ENCODE results near the gene AXIN2.

AXIN2 gene

DNA sequence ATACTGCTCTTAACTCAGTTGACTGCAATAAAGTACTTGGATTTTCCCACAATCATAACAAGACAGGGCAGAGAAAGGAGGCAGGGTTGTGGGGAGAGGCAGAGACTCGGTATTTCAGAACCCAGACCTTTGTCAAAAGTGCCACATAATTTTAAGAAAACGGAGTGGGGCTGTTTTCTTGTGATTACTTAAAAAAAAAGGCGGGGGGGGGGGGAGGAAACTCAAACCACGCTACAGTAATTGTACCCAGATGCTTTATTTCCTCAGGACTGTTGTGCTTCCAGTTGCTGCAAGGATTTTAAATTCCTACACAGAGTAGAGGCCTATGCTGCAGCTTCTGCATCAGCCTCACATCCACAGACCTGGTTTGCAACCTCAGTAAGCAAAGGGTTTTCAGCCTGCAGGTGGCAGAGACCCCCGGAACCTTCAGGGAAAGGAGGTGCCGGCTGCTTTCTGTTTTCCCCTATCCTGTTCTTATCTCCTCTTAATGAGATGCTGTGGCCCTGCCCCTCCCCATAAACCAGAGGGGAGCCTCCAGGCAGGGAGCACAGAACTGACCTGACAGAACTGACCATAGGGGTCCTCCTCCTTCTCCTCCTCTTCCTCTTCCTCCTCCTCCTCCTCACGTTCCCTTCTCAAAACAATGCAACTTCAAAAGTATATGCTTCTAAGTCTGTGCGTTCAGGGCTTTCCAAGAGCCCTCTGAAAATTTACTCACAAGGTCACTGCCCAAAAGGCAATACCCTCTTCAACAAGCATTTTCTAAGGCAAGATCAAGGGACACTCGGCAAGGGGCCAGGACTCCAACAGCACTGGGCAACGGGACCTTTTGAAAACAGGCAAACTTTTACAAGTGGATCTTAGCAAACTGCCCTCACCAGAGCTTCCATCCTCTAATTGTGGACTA is 7.5 kb downstream of the AXIN2 start:
- no peak for DNase-seq

DNA sequence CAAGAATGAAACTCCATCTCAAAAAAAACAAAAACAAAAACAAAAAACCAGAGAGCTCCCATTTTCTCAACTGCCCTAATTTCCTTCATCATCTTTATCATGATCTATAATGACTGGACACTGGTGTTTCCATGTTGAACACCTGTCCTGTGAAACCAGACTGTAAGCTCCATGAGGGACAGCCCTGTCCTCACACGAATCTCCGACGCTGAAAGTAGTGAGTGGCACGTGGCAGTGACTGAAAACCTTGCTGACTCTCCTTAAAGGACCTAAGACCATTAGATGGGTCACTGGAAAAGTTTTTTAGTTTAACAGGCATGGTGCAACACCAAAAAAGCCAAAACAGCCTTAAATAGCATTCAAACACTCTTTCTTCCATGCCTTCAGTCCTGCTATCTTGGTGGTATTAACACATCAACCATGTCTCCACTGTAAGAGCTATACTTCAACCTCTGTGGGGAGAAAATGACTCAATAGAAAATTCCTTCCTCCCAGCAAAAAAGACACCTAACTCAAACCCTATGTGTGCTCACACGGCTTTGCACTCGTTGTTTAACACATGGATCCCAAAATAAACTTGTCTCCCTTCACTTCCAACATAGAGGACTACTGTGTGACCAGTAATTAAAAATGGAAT is 8.3 kb downstream of the AXIN2 start:
- DNase-seq = no peak

DNA sequence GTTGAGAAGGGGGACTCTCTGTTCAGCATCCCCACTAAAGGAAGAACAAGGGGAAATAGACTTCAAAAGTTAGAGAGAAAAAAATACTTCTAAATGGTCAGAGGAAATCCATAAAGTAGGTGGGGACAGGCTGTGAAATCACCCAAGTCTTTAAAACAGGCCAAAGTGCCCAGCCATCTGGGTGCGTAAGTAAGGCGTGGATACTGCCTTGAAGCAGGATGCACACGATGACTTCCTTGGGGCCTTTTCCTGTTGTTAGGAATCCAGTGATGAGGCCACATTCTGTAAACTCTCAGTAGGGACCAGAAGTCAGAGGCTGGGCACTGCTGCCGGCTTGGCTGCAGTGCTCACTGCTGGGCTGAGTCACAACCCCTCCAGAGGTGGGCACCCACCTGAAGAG is 9.2 kb downstream of the AXIN2 start:
- DNase-seq = no peak

DNA sequence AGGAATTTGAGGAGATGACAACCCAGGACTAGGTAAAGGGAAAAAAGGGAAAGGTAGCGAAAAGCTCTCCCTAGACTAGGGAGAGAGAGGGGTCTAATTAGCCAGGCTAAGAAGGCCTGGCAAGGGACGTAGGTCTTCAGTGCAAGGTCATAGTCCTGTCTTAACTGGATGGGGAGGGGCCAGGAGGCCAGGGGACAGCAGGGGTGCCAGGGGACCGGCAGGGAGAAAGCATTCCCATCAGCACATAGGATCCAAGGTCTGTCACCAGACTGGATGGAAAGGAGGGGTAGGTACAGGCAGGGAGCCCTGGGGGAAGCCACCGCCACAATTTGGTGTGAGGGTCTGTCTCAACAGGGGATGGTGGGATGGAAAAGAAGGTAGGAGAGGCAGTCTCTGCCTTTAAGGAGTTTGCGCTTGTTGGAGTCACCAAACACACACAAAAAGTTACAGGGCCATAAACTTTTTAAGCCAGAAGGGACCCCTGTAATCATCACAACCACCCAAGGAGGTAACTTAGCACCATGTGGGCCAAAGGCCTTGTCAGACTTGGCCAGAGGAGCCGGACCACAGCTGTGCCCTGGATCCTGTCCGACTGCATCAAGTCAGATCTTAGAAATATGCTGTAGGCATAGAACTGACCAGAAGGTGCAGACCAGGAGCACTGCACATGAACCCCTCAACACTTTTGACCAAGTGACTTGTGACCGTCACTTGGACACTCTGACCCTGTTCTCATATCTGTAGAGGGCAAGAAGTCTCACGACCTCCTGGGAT is 10.0 kb downstream of the AXIN2 start:
- DNase-seq = no peak

- no peak for DNase-seq
These were observed 10.7 kb downstream of the AXIN2 start for GRCh38 chr17:65550758-65551157.

GRCh38 chr17:65550075-65550662 is 11.3 kb downstream of the AXIN2 start:
- no peak for DNase-seq

GRCh38 chr17:65548269-65548969 is 13.0 kb downstream of the AXIN2 start:
- DNase-seq = no peak

DNA sequence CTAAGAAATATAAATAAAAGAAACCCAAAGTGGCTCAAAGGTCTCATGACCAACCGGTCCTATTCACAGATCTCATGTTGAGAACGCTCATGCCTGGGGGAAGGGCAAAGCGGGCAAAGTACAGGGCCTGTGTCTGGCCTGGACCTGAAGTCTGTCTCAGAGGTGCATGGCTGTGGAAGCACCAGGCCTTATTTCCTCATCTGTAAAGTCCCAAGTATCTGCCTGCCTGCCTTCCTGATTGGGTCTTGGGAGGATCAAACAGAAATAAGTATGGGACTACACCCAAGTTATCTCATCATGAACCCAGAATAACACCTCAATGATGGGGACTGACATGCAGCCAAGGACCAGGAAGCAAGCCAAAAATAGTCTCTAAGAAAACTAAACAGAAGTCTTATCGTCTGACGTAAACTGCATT is 14.2 kb downstream of the AXIN2 start:
- DNase-seq = no peak

DNA sequence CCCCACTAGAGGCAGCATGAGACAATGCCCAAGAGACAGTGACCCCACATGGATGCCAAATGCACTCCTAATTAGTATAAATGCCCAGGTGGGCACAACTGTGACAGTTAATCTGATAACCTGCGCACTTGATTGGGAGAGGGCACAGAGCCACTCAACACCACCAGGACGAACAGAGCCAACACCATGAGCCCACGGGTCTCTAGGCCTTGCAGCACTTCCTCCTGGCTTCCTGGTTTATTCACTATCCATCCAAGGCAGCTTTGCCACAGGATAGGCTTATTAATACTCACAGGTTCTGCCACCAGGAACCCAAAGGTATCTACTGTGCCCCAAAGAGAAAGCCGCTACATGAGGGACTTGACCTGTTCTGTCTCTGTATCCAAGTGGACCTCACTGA is 14.9 kb downstream of the AXIN2 start:
- DNase-seq = no peak

DNA sequence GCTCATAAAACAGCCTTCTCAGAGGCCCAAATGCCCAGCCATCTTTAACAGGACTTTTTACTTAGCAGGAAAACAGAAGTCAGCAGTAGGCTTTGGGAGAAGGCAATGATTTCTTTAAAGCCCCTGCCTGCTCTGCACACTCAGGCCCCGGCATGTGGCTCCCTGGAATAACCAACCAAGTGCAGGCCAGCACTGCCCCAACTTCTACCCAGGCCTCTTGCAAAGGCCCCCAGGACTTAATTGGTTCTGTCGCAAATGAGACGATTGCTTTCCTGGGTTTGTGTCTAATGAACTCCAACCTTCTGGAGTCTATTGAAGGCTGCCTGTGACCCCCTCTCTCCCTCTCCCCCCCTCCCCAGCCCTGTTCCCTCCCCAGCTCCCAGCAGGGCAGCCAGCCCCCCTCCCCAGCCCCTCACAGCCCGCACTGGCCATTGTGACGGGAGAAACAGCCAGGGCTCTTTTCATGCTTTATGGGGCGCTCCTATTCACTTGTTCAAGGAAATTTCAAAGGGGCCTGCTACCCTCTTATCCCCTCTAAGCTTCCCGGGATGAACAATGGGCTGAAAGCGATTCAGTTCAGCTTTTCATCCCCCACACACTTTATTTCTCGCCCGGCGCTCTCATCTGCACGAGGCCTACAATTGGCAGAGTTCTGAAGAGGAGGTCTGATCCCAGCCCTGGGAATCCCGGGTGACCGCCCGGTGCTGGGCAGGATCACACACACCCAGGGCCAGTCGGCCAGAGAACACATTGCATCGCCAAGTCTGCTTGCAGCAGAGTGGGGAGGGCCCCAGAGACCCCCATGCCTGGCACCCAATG is 15.5 kb downstream of the AXIN2 start:
- DNase-seq = no peak

DNA sequence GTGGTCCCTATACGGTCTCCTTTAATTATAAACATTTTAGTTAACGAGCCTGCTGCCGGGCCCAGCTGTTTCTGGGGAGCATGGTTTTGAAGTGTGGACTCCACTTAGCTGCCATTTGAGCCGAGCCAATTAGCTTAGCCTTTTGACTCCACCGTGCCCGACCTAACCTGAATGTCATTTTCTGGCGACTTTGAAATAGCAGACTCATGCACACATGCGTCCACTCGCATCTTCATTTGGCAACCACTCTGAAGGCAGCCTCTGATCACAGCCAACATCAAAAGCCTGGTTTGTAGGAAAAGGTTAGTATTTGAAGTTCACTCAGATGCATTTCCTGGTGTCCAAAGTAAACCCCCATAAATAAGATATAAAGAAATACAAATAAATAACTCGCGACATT is 16.8 kb downstream of the AXIN2 start:
- no peak for DNase-seq

DNA sequence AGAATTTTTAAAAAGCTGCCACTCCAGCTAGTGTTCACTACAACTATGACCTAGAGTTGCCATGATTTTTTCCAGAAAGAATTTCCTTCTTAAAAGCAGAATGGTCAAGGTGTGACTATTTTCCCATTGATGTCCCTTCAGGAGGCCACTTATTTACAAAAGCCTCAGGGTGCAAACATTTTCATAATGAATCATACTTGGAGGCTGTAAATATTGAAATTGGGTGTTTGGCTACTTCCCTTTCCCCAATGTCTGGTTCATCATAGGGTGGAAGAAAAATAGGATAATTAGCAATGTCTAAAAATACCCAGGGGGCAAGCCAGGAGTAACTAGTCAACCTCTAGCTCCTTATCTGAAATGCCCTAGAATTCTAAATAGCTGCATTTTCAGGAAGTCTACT is 18.8 kb downstream of the AXIN2 start:
- DNase-seq = no peak

DNA sequence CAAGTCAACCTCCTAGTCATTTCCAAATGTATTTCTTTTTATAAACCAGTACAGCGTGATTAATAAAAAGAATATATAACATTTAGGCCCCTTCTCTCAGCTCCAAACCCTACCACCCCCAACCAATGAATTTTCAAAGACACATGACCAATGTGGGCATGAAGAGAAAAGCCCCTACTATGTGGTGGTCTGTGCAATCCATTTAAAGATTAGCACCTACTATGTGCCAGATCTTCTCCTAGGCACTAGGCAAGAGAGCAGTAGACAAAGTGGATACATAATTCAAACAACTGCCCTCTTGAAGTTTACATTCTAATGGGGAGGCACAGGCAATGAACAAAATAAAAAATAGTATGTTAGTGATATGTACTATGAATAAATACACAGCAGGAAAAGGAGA is 19.4 kb downstream of the AXIN2 start:
- no peak for DNase-seq

- DNase-seq = no peak
These were observed 20.0 kb downstream of the AXIN2 start for GRCh38 chr17:65541453-65541852.

DNA sequence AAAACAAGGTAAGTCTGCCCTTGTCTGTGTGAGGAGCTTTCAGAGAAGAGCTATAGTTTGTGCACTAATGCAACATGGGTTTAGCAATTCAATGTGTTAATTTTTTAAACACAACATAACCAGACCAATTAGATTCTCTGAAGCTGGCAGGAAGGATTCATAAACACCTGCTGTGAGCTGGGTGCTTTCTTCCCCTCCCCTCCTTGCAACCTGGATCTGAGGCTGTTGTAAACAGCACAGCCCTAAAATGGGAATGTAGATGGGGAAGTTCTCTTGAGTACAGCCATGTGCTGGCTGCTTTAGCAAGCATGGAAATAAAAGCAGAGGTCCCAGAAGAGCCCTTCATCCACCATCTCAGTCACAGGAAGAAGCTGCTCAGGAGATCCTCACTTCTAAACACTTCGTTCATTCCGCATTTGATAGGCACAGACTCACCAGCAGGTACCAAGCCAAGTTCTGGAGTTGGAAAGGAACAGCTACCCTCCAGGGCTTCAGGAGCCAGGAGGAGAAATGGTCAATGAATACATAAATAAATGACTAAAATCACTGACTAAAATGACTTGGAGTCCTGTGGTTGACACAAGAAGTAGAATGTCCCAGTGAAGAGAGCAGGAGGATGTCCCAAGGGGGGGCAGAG is 21.7 kb downstream of the AXIN2 start:
- DNase-seq = no peak

DNA sequence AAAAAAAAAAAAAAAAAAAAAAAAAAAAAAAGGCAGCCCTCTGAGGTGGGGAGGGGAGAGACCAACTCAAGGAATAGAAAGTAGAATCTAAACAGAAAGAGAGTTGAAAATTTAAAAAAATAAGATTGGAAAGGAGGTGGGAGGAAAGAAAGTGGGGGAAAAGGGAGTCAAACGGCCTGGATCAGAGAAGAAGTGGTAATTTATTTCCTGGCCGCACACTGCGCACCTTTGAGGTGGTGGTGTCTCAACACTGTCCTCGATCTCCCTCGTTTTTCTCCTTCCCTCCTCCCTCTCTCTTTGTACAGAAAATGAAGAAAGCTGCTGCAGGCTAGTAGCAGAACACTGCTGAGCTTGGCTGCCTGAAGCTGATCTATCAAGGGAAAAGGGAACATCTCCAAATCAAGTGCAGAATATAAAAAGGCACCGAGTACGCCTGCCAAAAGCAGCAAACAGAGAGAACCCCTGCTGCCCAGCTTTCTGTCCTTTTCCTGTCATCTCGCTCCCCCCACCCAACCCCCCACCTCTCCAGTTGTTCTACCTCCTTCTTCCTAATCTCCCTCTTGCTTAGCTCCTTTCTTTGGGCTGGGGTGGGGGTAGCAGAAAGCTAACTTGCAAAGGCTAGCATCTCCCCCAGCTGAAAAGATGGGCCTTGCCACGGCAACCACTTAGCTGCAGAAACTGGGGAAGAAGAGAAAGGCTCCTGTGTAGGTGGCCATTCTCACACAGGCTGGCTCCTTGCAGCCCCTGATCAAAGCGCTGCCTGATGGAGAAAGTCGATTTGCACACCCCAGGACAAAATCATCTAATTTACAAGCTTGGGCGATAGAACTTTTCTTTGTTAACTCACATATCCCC is 22.5 kb downstream of the AXIN2 start:
- no peak for DNase-seq

DNA sequence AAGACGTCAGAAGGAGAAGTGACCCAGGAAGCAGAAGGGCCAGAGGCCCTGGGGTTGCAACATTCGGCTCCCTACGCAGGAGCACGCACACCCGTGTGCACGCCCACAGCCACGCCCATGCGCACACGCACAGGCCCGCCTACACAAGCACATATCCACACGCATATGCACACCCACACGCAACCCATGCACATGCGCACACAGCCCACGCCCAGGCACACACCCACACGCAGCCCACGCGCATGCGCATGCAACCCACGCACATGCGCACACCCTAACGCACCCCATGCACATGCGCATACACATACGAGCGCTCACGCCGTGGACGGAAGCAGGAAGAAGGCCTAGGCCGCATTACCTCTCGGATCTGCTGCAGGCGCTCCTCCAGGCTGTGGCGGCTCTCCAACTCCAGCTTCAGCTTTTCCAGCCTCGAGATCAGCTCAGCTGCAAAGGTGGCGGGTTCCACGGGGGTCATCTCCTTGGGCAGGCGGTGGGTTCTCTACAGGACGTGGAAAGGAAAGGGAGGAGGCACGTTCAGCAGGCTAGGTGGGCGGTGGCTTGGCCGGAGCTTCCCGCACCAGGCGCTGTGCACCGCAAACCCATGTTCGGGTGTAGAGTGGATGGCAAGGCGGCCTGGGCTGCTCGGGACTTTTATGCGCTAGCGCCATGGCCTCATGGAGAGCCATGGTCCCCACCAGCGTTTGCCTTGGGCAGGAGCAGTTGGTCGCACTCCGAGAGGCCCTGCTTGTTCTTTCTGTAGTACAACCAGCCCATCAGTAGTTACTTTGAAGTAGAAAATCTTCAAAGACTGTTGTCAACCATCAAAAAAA is 23.4 kb downstream of the AXIN2 start:
- no peak for DNase-seq

- DNase-seq = no peak
These were observed 24.1 kb downstream of the AXIN2 start for GRCh38 chr17:65537343-65537844.
